Measurements from ENCODE around the gene RTCB.

DNA sequence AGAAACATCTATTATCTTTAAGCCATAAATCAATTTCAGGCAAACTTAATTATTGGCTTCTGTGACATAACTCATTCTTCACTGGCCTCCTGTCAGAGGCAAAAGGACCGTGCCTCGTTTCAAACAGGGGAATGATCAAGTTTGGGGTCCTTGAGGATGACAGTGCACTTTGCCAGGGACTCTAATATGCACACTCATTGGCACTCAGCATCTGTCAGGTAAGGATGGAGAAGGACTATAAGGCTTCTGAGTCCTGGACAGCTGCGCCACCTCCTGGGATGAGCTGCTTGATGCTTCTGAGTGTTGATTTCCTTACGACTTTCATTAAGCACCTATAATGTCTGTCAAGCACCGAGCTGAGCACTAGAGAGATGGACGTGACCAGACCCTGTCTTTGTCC is 32.0 kb upstream of the RTCB start:
- TF ChIP-seq POLR2A (IDR thresholded peaks at IDR 0.05) = no peak
- TF ChIP-seq, protein P1, sequence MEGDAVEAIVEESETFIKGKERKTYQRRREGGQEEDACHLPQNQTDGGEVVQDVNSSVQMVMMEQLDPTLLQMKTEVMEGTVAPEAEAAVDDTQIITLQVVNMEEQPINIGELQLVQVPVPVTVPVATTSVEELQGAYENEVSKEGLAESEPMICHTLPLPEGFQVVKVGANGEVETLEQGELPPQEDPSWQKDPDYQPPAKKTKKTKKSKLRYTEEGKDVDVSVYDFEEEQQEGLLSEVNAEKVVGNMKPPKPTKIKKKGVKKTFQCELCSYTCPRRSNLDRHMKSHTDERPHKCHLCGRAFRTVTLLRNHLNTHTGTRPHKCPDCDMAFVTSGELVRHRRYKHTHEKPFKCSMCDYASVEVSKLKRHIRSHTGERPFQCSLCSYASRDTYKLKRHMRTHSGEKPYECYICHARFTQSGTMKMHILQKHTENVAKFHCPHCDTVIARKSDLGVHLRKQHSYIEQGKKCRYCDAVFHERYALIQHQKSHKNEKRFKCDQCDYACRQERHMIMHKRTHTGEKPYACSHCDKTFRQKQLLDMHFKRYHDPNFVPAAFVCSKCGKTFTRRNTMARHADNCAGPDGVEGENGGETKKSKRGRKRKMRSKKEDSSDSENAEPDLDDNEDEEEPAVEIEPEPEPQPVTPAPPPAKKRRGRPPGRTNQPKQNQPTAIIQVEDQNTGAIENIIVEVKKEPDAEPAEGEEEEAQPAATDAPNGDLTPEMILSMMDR (IDR thresholded peaks at IDR 0.05 in 8 of 11, conservative IDR thresholded peaks at IDR 0.05 in 3 of 11) = peak in 1 of 11 experiments; percentile 14
- TF ChIP-seq POLR2AphosphoS5 (IDR thresholded peaks at IDR 0.05) = no peak
